Stomach (tissue), 4 donors: ENCODE results near the gene ZCRB1.

Source experiments
- EP300 ChIP-seq: sonication (generic); formaldehyde crosslinking; IDR thresholded peaks from one replicate; pipeline ENCODE4 v1.6.1; 2017; ENCODE audit warnings: antibody characterized with exemption
- POLR2A ChIP-seq, 4 donors: fragments of 450-650 bp; IDR thresholded peaks; one replicate each; pipeline ENCODE4 v1.6.1; 2016; ENCODE audit warnings: antibody characterized with exemption in 4 of 4, control low read depth in 2 of 4, mild to moderate bottlenecking in 1 of 4, moderate library complexity in 1 of 4
- TF ChIP-seq, protein P1 (sequence below), 7 experiments: fragments of 450-650 bp in 4 of 7; fragments of 200-600 bp in 3 of 7; sonication (generic) in 3 of 7; IDR thresholded peaks; one replicate each; pipeline ENCODE4 v1.5.1; 2016 to 2019; ENCODE audit warnings: antibody characterized with exemption in 7 of 7, control low read depth in 2 of 7, mild to moderate bottlenecking in 1 of 7

DNA sequence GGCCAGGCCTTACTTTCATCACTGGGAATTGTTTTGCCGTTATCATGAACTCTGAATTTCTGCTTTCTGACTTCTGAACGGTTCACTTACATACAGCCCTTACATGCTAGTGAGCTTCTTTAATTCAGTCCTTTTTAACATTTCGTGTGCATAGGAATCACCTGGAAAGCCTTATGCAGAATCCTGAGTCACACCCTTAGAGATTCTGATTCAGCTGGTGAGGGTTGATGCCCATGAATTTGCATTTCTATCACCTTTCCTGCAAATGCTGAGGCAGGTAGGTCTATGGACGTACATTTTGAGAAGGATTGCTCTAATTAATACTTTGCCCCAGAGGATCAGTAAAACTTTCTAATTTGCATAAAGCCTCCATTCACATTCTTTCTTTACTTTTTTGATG is 44.1 kb upstream of the ZCRB1 start:
- TF ChIP-seq, protein P1, sequence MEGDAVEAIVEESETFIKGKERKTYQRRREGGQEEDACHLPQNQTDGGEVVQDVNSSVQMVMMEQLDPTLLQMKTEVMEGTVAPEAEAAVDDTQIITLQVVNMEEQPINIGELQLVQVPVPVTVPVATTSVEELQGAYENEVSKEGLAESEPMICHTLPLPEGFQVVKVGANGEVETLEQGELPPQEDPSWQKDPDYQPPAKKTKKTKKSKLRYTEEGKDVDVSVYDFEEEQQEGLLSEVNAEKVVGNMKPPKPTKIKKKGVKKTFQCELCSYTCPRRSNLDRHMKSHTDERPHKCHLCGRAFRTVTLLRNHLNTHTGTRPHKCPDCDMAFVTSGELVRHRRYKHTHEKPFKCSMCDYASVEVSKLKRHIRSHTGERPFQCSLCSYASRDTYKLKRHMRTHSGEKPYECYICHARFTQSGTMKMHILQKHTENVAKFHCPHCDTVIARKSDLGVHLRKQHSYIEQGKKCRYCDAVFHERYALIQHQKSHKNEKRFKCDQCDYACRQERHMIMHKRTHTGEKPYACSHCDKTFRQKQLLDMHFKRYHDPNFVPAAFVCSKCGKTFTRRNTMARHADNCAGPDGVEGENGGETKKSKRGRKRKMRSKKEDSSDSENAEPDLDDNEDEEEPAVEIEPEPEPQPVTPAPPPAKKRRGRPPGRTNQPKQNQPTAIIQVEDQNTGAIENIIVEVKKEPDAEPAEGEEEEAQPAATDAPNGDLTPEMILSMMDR (IDR thresholded peaks at IDR 0.05), result no peak
- TF ChIP-seq POLR2A (IDR thresholded peaks at IDR 0.05), result no peak
- TF ChIP-seq EP300, result no peak
